IMR-90 (cell line): ENCODE results near the gene CDK7. TPM values are rescaled to one million over a fixed set of nuclear protein-coding genes. Genes with fewer than 3 reads are reported as not detected.

Experiments used
- ATAC-seq: fragments of 200-7000 bp; cut with Tn5 transposase; 2 replicates; pipeline ENCODE4 v1.9.1; 2020; ENCODE audit warnings: low read depth, mild to moderate bottlenecking, moderate library complexity
- BruUV-seq: library from RNA; stranded (reverse); fragments of 400-500 nt; replicated peaks from 2 replicates; lab custom pipeline; 2021; lab: Mats Ljungman, UMichigan
- CTCF ChIA-PET: fragments of 300-600 bp; formaldehyde crosslinking; extraction: SDS; loops from one replicate; lab custom pipeline; 2021; ENCODE audit warnings: antibody characterized with exemption; lab: Yijun Ruan, JAX
- POLR2A ChIA-PET: fragments of 300-600 bp; sonication (Branson Sonifier 250); formaldehyde crosslinking; loops from one replicate; lab custom pipeline; 2022; ENCODE audit warnings: antibody characterized with exemption; ENCODE audit not compliant: unreplicated experiment; lab: Charles Lee
- DNase-seq: peaks from one replicate; pipeline ENCODE4 v3.0.0; 2013
- H2AFZ ChIP-seq: replicated peaks from 2 replicates; pipeline ENCODE3; 2013; ENCODE audit warnings: low read length, mild to moderate bottlenecking; ENCODE audit not compliant: poor library complexity
- H2AK5ac ChIP-seq: 2 replicates; pipeline ENCODE4 v1.6.1; 2013; ENCODE audit warnings: low read depth, low read length, inconsistent platforms
- H2AK9ac ChIP-seq: replicated peaks from 2 replicates; pipeline ENCODE3; 2013; ENCODE audit warnings: mild to moderate bottlenecking, low read depth, low read length, moderate library complexity; ENCODE audit not compliant: poor library complexity
- H2BK120ac ChIP-seq: 2 replicates; pipeline ENCODE4 v1.6.1; 2013; ENCODE audit warnings: low read depth, low read length, inconsistent platforms
- H2BK15ac ChIP-seq: 3 replicates; pipeline ENCODE4 v1.6.1; 2013; ENCODE audit warnings: low read depth, low read length, inconsistent platforms
- H2BK20ac ChIP-seq: 2 replicates; pipeline ENCODE4 v1.6.1; 2013; ENCODE audit warnings: low read depth, mild to moderate bottlenecking, inconsistent platforms, low read length, moderate library complexity
- H2BK5ac ChIP-seq: 2 replicates; pipeline ENCODE4 v1.6.1; 2013; ENCODE audit warnings: mild to moderate bottlenecking, low read depth, low read length, inconsistent platforms; ENCODE audit not compliant: poor library complexity, severe bottlenecking
- H3K14ac ChIP-seq: replicated peaks from 2 replicates; pipeline ENCODE4 v1.6.1; 2013; ENCODE audit warnings: low read depth, low read length, inconsistent platforms
- H3K18ac ChIP-seq: 2 replicates; pipeline ENCODE4 v1.6.1; 2013; ENCODE audit warnings: low read depth, low read length, control low read depth
- H3K23ac ChIP-seq: 2 replicates; pipeline ENCODE4 v1.6.1; 2013; ENCODE audit warnings: low read depth, low read length, inconsistent platforms
- H3K27ac ChIP-seq: 2 replicates; pipeline ENCODE4 v1.5.1; 2013; ENCODE audit warnings: mild to moderate bottlenecking, control low read depth, low read length; ENCODE audit not compliant: insufficient read depth
- H3K27me3 ChIP-seq: 2 replicates; pipeline ENCODE4 v1.6.1; 2013; ENCODE audit warnings: low read length; ENCODE audit not compliant: control insufficient read depth, insufficient read depth
- H3K36me3 ChIP-seq: 2 replicates; pipeline ENCODE4 v1.6.1; 2013; ENCODE audit warnings: low read length, mixed read lengths; ENCODE audit not compliant: control insufficient read depth, insufficient read depth
- H3K4ac ChIP-seq: 2 replicates; pipeline ENCODE4 v1.6.1; 2013; ENCODE audit warnings: low read depth, low read length, inconsistent platforms
- H3K4me1 ChIP-seq: 2 replicates; pipeline ENCODE4 v1.6.1; 2013; ENCODE audit warnings: low read length, mixed read lengths; ENCODE audit not compliant: control insufficient read depth, insufficient read depth
- H3K4me2 ChIP-seq: 2 replicates; pipeline ENCODE4 v1.6.1; 2013; ENCODE audit warnings: low read depth, mild to moderate bottlenecking, control low read depth, low read length, moderate library complexity
- H3K4me3 ChIP-seq: 2 replicates; pipeline ENCODE4 v1.5.1; 2013; ENCODE audit warnings: low read depth, mild to moderate bottlenecking, control low read depth, low read length, moderate library complexity; ENCODE audit not compliant: insufficient read depth
- H3K56ac ChIP-seq: 2 replicates; pipeline ENCODE4 v1.6.1; 2013; ENCODE audit warnings: low read length, inconsistent platforms; ENCODE audit not compliant: insufficient read depth; ENCODE audit errors: extremely low read depth
- H3K79me1 ChIP-seq, 2 experiments: 2 replicates each; pipeline ENCODE4 v1.6.1; 2013; ENCODE audit warnings: low read length in 2 of 2, inconsistent platforms in 1 of 2, low read depth in 1 of 2
- H3K9ac ChIP-seq: 2 replicates; pipeline ENCODE4 v1.6.1; 2013; ENCODE audit warnings: low read depth, low read length, control low read depth
- H3K9me1 ChIP-seq: 2 replicates; pipeline ENCODE4 v1.6.1; 2013; ENCODE audit warnings: low read length, inconsistent platforms; ENCODE audit not compliant: insufficient read depth
- H3K9me3 ChIP-seq: 2 replicates; pipeline ENCODE4 v1.6.1; 2013; ENCODE audit warnings: low read length; ENCODE audit not compliant: control insufficient read depth, insufficient read depth
- H4K20me1 ChIP-seq: 2 replicates; pipeline ENCODE4 v1.6.1; 2013; ENCODE audit warnings: low read length, inconsistent platforms; ENCODE audit not compliant: insufficient read depth
- H4K5ac ChIP-seq: 2 replicates; pipeline ENCODE4 v1.6.1; 2013; ENCODE audit warnings: mild to moderate bottlenecking, low read depth, low read length, control low read depth
- H4K8ac ChIP-seq, 2 experiments: 2 replicates each; pipeline ENCODE4 v1.6.1; 2013; ENCODE audit warnings: low read depth in 2 of 2, low read length in 2 of 2, control low read depth in 1 of 2, inconsistent platforms in 1 of 2
- H4K91ac ChIP-seq: 2 replicates; pipeline ENCODE4 v1.6.1; 2013; ENCODE audit warnings: low read depth, low read length, inconsistent platforms; ENCODE audit not compliant: insufficient read depth
- BHLHE40 ChIP-seq: fragments of 150-350 bp; IDR thresholded peaks from 2 replicates; pipeline ENCODE4 v1.6.1; 2016; ENCODE audit warnings: mild to moderate bottlenecking, low read depth, low read length
- WGBS, 2 experiments: methylation state at CpG; one replicate each; pipeline versions ENCODE4 v1.1.5 to v1.1.7; 2013; ENCODE audit warnings: missing lambda C conversion rate in 2 of 2; ENCODE audit not compliant: insufficient read length in 1 of 2; ENCODE audit errors: extremely low coverage in 2 of 2; 5-methylcytosine and 5-hydroxymethylcytosine counted together
- dilution Hi-C: fragments of 300-500 bp; cut with HindIII; formaldehyde crosslinking; loops from one replicate; pipeline ENCODE4 v1.14.3; 2018; ENCODE audit warnings: low sequenced_read_pairs; ENCODE audit not compliant: unreplicated experiment
- in situ Hi-C: fragments of 300-500 bp; cut with MboI; formaldehyde crosslinking; loops from 3 replicates; pipeline ENCODE4 v1.14.3; 2019; ENCODE audit warnings: low sequenced_read_pairs, inconsistent platforms, mixed read lengths
- intact Hi-C: fragments of 100-400 bp; cut with micrococcal nuclease; formaldehyde crosslinking; loops from 2 replicates; pipeline ENCODE4 v1.10.0; 2022
- polyA plus RNA-seq, 3 experiments: library from polyadenylated mRNA; depleted of rRNA; stranded (reverse); fragments of >200 nt; gene quantifications; 2 replicates each; pipeline ENCODE4 v1.2.3, GENCODE V29; 2012; ENCODE audit warnings: low replicate concordance in 1 of 3
- total RNA-seq: library from RNA; depleted of rRNA; stranded (reverse); fragments of >200 nt; gene quantifications from 2 replicates; pipeline ENCODE4 v1.2.3, GENCODE V29; 2012

CDK7 gene
- total and polyA plus RNA-seq, 2 of the 4 experiments (the other 2 are of a cell fraction), result 59.8 to 65.6 TPM

DNA sequence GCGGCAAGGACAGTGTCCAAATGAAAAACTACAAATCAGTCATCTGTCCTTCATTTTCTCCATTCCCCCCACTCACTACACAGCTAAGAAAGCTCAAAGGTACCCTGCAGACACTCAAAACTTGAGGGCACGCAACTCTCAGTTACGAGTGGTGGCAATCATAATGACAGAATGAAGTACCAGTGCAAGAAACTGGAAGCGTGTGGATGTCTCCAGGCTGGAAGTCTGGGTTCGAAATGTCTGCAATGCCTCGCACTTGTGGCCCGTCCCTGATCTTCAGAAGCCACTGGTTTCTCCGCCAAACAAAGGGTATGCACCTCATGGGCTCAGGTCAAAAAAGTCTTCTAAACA lies 45.9 kb upstream of the CDK7 start:
- Histone ChIP-seq H3K36me3 (no peaks in the 10 kb centered on the region), H3K56ac (peak overlapping the region; percentile 83), H4K20me1 (no peaks in the 10 kb centered on the region), H3K27ac (peak overlapping the region; percentile 79), H3K9me1 (peaks cover 6% of the 10 kb centered on the region; the same call in 1 of the 2 replicates), H3K9me3 (no peaks in the 10 kb centered on the region), H3K79me1 (peaks cover 8 to 21% of the 10 kb centered on the region in 2 experiments; a peak in 2 of 4 replicates), H2AK9ac (peak overlapping the region; percentile 87), H3K4ac (peak overlapping the region; percentile 74), H3K18ac (peak overlapping the region; percentile 25), H2BK20ac (no peak overlapping the region), H4K91ac (peak overlapping the region; percentile 77), H3K4me1 (no peaks in the 10 kb centered on the region), H3K14ac (peak overlapping the region; percentile 85), H2BK120ac (peak overlapping the region; percentile 62), H3K4me3 (peak overlapping the region; percentile 59), H3K9ac (peak overlapping the region; percentile 85), H3K23ac (peak overlapping the region; percentile 91), H2AK5ac (peak overlapping the region; percentile 32), H4K8ac (peak overlapping the region; percentile 52 to 78), H3K4me2 (peak overlapping the region; percentile 92), H2BK5ac (peak overlapping the region; percentile 74), H2AFZ (peak overlapping the region; percentile 98), H2BK15ac (peak overlapping the region; percentile 23; the same call in 1 of the 3 replicates), H4K5ac (peak overlapping the region; percentile 32), H3K27me3 (no peaks in the 10 kb centered on the region)
- intact Hi-C loops (loop anchor here (5.0 kb wide), 1 partner anchor 144 kb away; the partner anchor contains the start of gene CCDC125), in situ Hi-C loops (no loop called here), dilution Hi-C loops (no loop called here)
- POLR2A ChIA-PET, result no interaction called here
- TF ChIP-seq BHLHE40, result no peak
- CTCF ChIA-PET, result no interaction called here
- TSS peak; percentile 74 for BruUV-seq
- ATAC-seq (peak; percentile 38), DNase-seq (no peak)
- WGBS, 2 experiments, result 0% methylated on average over 1 of the region's 8 CpGs; no CpG with 5 or more reads in 1 of the 2 experiments
